CD4-positive, alpha-beta T cell treated with Interferon gamma for 1 hour (primary cell): Measurements from ENCODE around the gene CASP7.

Source experiments
- DNase-seq: peaks from one replicate; pipeline ENCODE4 v3.0.0-alpha.2; 2020

The CASP7 gene

DNA sequence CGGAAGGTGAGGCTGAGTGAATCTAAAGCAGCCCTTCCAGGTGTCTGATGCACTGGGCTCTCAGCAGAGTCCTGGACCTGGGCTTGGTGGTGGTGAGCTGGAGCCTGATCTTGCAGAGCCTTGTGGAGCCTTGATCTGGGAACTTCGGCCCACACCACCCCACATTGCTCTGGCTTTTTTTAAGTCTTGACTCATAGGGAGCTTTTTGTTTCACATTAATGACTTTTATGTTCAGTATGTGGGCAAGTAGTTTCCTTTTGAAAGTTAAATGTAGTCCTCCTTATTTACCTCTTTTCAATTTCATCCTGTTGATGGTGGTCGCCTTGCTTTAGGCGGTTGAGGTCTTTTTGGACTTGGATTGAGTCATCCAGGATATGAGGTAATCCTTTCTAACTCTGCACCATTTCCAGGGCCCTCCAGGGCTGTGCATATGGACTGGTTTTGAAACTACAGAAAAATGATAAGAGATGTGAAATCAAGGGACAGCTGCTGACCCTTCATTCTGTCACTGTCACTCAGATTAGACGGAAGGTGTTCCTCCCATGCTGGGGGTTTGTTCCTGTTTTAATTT lies 12.9 kb upstream of the CASP7 start:
- no peak for DNase-seq

DNA sequence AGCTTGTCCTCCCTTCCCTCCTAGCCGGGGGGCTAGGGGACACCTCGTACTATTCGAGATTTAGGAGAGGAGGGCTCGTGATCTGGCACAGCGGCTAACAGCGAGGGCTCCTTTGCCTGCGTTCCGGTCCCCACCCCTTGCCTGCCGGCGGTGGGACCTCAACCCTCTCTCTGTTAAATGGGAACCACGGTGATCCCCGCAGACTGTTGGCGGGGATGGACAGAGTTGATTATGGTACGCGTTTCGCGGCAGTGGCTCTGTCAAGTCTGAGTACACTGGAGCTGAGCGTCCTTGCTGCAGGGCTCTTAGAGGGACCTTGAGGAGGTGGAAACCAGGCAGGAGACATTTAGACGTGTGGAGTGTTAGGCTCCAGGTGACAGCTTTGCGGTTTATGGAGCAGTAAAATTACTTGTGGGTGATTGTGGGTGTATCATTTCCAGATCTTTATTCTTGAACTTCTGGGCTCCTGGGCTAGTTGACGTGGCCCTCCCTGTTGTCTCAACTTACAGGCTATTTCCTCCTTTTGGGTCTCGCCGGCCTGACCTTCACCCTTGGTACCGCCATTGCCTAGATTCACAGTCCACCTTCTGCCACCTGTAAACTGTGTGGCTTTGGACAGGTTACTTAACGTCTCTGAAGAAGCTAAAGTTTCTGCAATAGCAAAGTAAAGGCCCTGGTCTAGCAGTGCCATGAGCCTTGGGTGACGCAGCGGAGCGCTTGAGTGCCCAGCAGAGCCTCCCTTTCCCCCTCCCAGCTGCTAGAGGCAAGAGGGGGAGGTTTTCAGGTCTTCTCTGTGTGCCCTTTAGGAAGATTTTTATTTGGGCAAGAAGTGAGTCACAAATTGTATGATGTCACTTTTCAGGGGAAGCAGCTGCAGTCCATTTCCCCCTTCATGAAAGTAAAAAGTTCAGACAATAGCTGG lies 739 bp downstream of the CASP7 start:
- DNase-seq, result peak; percentile 61

- DNase-seq, result peak; percentile 20
These were observed 2.1 kb downstream of the CASP7 start for GRCh38 chr10:113681533-113682470.

DNA sequence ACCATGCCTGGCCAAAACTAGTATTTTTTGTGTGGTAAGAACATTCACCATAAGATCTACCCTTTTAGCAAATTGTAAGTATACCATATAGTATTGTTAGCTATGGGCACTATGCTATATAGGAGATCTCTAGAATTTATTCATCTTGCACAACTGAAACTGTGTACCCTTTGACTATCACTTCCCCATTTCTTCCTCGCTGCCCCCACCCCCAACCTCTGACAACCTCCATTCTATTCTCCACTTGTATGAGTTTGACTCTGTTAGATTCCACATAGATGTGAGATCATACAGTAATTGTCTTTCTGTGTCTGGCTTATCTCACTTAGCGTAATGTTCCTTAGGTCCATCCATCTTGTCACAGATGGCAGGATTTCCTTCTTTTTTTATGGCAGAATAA lies 3.6 kb downstream of the CASP7 start:
- no peak for DNase-seq

DNA sequence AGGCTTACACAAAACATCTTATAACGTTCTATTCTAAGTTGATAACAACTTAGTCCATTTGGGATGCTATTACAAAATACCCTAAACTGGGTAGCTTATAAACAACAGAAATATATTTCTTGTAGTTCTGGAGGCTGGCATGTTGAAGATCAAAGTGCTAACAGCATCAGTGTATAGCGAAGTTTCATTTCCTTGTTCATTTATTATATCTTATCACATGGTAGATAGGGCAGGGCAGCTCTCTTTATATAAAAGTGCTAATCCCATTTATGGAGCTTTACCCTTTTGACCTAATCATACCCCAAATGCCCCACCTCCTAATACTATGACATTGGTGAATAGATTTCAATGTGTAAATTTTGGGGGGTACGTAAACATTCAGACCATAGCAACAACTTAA lies 6.3 kb downstream of the CASP7 start:
- DNase-seq, result no peak

DNA sequence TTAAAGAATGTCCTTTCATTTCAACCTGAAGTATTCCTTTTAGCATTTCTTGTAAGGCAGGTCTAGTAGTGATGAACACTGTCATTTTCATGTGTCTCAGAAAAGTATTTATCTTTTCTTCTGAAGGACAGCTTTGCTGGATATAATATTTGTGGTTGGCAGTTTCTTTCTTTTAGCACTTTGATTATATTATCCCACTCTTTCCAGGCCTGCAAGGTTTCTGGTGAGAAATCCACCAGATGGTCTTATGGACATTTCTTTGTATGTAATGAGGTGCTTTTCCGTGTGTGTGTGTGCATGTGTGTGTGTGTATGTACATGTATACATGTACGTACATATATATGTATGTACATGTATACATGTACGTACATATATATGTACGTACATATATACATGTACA lies 7.3 kb downstream of the CASP7 start:
- no peak for DNase-seq

DNA sequence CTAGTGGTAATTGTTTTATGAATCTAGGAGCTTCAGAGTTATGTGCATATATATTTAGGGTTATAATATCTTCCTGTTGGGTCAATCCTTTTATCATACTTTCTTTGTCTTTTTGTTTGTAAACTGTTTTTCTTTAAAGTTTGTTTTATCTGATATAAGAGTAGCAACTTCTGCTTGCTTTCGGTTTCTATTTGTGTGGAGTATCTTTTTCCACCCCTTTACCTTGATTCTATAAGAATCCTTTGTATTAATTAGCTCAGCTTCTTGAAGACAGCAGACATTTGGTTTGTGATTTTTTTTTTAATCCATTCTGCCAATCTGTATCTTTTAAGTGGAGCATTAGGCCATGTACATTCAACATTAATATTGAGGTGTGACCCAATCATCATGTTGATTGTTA lies 9.3 kb downstream of the CASP7 start:
- DNase-seq, result no peak

DNA sequence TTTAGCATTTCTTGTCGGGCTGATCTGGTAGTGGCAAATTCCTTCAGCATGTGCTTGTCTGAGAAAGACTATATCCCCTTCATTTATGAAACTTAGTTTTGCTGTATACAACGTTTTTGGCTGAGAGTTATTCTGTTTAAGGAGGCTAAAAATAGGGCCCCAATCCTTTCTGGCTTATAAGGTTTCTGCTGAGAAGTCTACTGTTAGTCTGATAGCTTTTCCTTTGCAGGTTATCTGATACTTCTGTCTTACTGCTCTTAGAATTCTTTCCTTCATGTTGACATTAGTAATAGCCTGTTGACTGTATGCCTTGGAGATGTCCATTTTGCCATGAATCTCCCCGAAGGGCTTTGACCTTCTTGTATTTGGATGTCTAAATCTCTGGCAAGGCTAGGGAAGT lies 9.9 kb downstream of the CASP7 start:
- no peak for DNase-seq

DNA sequence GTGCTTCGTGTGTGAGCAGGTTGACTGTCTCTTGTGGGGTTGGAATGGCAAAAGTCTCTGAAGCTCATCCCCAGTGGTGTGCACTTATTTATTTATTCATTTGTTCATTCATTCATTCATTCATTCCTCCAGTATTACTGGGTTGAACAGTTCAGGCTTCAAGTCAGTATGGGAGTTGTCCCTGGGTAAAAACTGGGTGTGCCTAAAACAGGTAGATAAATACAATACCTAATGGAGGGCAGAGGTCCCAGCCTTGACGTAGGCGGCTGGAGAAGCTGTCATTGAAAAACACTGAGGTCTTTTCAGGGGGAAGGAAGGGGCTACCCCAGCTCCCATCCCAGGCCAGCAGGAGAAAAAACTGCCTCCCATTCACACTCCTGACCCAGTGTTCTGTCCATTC lies 11.0 kb downstream of the CASP7 start:
- no peak for DNase-seq

DNA sequence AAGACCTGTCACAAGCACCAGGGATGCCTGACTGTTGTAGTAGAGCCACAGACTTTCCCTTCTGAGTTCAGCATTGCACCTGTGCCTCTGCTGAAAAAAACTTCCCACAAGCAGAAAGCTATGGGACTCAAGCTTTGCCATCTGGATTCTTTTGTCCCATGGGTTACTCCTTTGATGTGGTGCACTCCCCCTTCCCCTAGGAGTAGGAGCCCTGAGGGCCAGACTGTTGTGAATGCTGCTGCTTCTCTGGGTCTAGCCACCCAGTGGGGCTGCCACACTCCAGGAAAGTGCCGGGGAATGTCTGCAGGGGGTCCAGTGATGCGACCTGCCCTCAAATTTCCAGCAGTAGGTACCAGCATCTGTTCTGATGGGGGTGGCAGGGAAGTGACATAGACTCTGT lies 11.7 kb downstream of the CASP7 start:
- no peak for DNase-seq

DNA sequence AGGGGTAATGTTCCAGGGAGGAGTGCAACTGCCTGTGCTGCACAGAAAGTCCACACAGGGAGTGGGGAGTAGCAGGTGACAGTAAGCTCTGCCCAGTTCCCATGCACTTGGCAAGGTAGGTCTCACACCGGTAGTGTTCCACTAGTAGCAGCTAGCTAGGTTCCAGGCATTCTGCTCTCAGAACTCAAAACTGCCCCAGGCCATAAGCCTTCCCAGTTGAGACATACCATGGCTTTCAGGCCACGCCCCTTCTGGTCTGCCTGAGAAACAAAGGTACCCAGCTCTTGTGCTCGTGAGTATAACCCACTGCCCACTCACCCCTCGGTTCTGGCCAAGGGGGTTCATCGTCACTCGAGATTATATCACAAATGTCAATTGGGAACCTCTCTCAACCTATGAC lies 12.6 kb downstream of the CASP7 start:
- DNase-seq, result no peak

- no peak for DNase-seq
These were observed 13.6 kb downstream of the CASP7 start for GRCh38 chr10:113693348-113693747.

DNA sequence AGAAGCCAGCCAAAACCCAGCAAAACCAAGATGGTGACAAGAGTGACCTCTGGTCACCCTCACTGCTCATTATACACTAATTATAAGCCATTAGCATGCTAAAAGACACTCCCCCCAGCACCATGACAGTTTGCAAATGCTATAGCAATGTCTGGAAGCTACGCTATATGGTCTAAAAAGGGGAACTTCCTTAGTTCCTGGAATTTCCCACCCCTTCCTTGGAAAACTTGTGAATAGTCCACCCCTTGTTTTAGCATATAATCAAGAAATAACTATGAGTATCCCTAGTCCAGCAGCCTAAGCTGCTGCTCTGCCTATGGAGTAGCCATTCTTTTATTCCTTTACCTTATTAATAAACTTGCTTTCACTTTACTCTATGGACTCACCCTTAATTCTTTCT lies 16.0 kb downstream of the CASP7 start:
- no peak for DNase-seq

GRCh38 chr10:113697595-113697994 lies 17.9 kb downstream of the CASP7 start:
- DNase-seq, result no peak

DNA sequence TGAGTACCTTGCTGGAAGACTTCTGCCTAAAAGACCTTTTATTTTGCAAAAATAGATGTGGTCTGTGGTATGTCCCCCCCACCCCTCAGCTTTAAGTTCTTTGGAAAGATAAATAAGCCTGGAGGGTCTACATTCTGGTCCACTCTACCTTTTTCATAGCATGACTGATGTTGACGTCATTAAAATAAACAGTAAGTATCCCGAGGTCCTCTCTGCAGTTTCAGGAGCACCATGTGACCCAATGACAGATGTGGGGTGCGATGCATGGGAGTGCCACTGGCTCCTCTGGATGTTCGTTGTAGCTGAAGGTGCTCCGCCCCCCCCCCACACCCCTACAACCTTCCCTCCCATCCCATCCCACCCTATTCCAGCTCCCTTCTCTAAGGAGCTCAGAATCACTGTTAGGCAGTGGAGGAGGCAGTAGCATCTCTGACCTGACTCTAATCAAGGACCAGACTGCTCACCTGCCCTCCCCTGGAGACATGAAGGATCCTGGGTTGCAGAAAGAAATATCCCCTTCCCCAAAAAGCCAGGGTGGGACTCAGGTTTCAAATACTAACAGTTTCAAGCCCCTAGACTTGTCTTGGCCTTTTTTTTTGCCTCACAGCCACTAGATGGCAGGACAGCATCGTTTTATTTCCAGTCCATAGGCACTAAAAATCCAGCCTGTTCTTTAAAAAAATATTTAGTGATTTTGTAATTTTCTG lies 25.1 kb downstream of the CASP7 start:
- no peak for DNase-seq

DNA sequence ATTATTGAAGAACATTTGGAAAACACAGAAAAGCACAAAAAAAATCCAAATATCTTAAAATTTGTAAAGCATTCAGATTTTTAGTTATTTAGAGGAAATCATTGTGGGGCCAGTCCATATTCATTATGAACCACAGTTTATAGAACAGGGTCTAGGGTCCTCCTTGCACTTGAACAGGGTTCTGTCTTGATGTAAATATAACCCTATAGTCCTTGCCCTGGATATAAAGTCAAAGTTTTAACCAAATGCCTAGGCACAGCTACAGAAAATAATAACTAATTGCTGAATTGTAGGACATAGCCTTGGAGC lies 25.6 kb downstream of the CASP7 start:
- no peak for DNase-seq

- DNase-seq, result no peak
These were observed 26.9 kb downstream of the CASP7 start for GRCh38 chr10:113706623-113707022.

DNA sequence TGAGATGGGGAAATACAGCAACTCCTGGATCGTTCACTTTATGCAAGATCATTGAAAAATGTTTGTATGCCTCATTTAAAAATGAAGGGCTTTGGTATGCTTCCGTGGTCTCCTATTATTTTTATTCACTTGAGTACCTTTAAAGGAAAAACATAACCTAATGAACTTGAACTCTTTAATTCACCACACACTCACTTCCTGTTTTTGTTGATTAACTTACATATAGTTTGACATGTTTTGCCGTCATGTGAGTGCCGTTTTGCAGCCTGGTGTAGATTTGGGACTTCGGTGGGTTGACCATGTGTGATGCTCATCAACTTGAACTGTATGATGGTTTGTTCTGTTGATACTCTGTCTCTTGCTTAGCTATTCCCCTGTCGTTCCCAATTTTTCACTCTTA lies 28.9 kb downstream of the CASP7 start:
- DNase-seq, result no peak

GRCh38 chr10:113709221-113709838 lies 29.6 kb downstream of the CASP7 start:
- no peak for DNase-seq

- no peak for DNase-seq
These were observed 31.4 kb downstream of the CASP7 start for GRCh38 chr10:113711142-113711541.

GRCh38 chr10:113712024-113712423 lies 32.3 kb downstream of the CASP7 start:
- DNase-seq, result no peak
